WTC11 (cell line): ENCODE measurements around the gene APOL2. TPM values are rescaled to one million over a fixed set of nuclear protein-coding genes. Genes with fewer than 3 reads are reported as not detected.

Experiments used
- ATAC-seq: fragments of 200-7000 bp; cut with Tn5 transposase; 2 replicates; pipeline ENCODE4 v1.10.0; 2021; ENCODE audit warnings: mild to moderate bottlenecking, moderate library complexity
- CTCF ChIA-PET: fragments of 300-600 bp; sonication (Branson Sonifier 250); formaldehyde crosslinking; loops from one replicate; lab custom pipeline; 2021; ENCODE audit warnings: antibody characterized with exemption; lab: Charles Lee
- POLR2A ChIA-PET: fragments of 350-600 bp; sonication (Branson Sonifier 250); formaldehyde crosslinking; loops from one replicate; lab custom pipeline; 2021; ENCODE audit warnings: antibody characterized with exemption; lab: Charles Lee
- DNase-seq: peaks from one replicate; pipeline ENCODE4 v3.0.0; 2021; ENCODE audit warnings: low spot score
- H3K27ac Mint-ChIP-seq: 2 replicates; pipeline ENCODE4 v1.8.0; 2021; ENCODE audit warnings: mixed read lengths
- H3K27me3 Mint-ChIP-seq: 2 replicates; pipeline ENCODE4 v1.8.0; 2021; ENCODE audit warnings: low read depth, mild to moderate bottlenecking, moderate library complexity, mixed read lengths
- H3K36me3 Mint-ChIP-seq: 2 replicates; pipeline ENCODE4 v1.8.0; 2021; ENCODE audit warnings: mixed read lengths
- H3K4me1 Mint-ChIP-seq: 2 replicates; pipeline ENCODE4 v1.8.0; 2022; ENCODE audit warnings: mixed read lengths
- H3K4me3 Mint-ChIP-seq: 2 replicates; pipeline ENCODE4 v1.8.0; 2021; ENCODE audit warnings: mild to moderate bottlenecking, moderate library complexity, mixed read lengths
- H3K9me3 Mint-ChIP-seq: 2 replicates; pipeline ENCODE4 v1.8.0; 2021; ENCODE audit warnings: mixed read lengths
- ARID4B ChIP-seq: sonication (generic); formaldehyde crosslinking; IDR thresholded peaks from 2 replicates; pipeline ENCODE4 v1.8.0; 2023; ENCODE audit warnings: missing genetic modification reagents, mild to moderate bottlenecking, borderline replicate concordance
- ATF1 ChIP-seq: sonication (generic); formaldehyde crosslinking; IDR thresholded peaks from 2 replicates; pipeline ENCODE4 v1.8.1; 2023; ENCODE audit warnings: mild to moderate bottlenecking, moderate library complexity, missing genetic modification reagents
- CREM ChIP-seq: sonication (generic); formaldehyde crosslinking; IDR thresholded peaks from 2 replicates; pipeline ENCODE4 v1.8.1; 2022; ENCODE audit warnings: mild to moderate bottlenecking, missing genetic modification reagents, moderate library complexity
- CTCF ChIP-seq: fragments of 200-600 bp; IDR thresholded peaks from 2 replicates; pipeline ENCODE4 v1.8.0; 2022; ENCODE audit warnings: antibody characterized with exemption
- EMX1 ChIP-seq: fragments of 250-450 bp; sonication (Bioruptor Pico); IDR thresholded peaks from 2 replicates; pipeline ENCODE4 v1.8.0; 2021; ENCODE audit warnings: mild to moderate bottlenecking
- FOXJ3 ChIP-seq: sonication (generic); formaldehyde crosslinking; IDR thresholded peaks from 2 replicates; pipeline ENCODE4 v1.9.0; 2021; ENCODE audit warnings: missing genetic modification reagents, mild to moderate bottlenecking, borderline replicate concordance
- GTF2I ChIP-seq: fragments of 250-450 bp; sonication (Bioruptor Pico); conservative IDR thresholded peaks from 2 replicates; pipeline ENCODE4 v1.4.0; 2021; ENCODE audit warnings: mild to moderate bottlenecking
- MLX ChIP-seq: sonication (generic); formaldehyde crosslinking; IDR thresholded peaks from 2 replicates; pipeline ENCODE4 v1.8.1; 2023; ENCODE audit warnings: mild to moderate bottlenecking, missing genetic modification reagents, moderate library complexity
- NR2C2 ChIP-seq: sonication (generic); formaldehyde crosslinking; IDR thresholded peaks from 2 replicates; pipeline ENCODE4 v1.8.0; 2022; ENCODE audit warnings: mild to moderate bottlenecking, missing genetic modification reagents
- SP1 ChIP-seq: sonication (generic); formaldehyde crosslinking; conservative IDR thresholded peaks from 2 replicates; pipeline ENCODE4 v1.8.1; 2022; ENCODE audit warnings: missing genetic modification reagents
- TCF7 ChIP-seq: sonication (generic); formaldehyde crosslinking; IDR thresholded peaks from 2 replicates; pipeline ENCODE4 v1.8.0; 2022; ENCODE audit warnings: mild to moderate bottlenecking, low read depth, missing genetic modification reagents, moderate library complexity
- ZNF121 ChIP-seq: sonication (generic); formaldehyde crosslinking; IDR thresholded peaks from 2 replicates; pipeline ENCODE4 v1.8.0; 2023; ENCODE audit warnings: missing genetic modification reagents
- ZNF263 ChIP-seq: sonication (generic); formaldehyde crosslinking; IDR thresholded peaks from 2 replicates; pipeline ENCODE4 v1.8.1; 2022; ENCODE audit warnings: low read depth, mild to moderate bottlenecking, moderate library complexity, missing genetic modification reagents
- ZNF317 ChIP-seq: sonication (generic); formaldehyde crosslinking; IDR thresholded peaks from 2 replicates; pipeline ENCODE4 v1.8.1; 2023; ENCODE audit warnings: low read depth, mild to moderate bottlenecking, moderate library complexity, missing genetic modification reagents, borderline replicate concordance
- total RNA-seq: library from RNA; stranded (reverse); gene quantifications from 3 replicates; pipeline ENCODE4 v1.2.3, GENCODE V29; 2021
- TF ChIP-seq, protein P1 (sequence below): fragments of 250-450 bp; sonication (Bioruptor Pico); conservative IDR thresholded peaks from 2 replicates; pipeline ENCODE4 v1.9.0; 2021; ENCODE audit warnings: mild to moderate bottlenecking
- TF ChIP-seq, protein P2 (sequence below): sonication (generic); formaldehyde crosslinking; IDR thresholded peaks from 2 replicates; pipeline ENCODE4 v1.8.1; 2022; ENCODE audit warnings: mild to moderate bottlenecking, missing genetic modification reagents, moderate library complexity, borderline replicate concordance
- TF ChIP-seq, protein P3 (sequence below): sonication (generic); formaldehyde crosslinking; IDR thresholded peaks from 2 replicates; pipeline ENCODE4 v1.8.1; 2023; ENCODE audit warnings: mild to moderate bottlenecking, moderate library complexity, missing genetic modification reagents
- TF ChIP-seq, protein P4 (sequence below): sonication (generic); formaldehyde crosslinking; conservative IDR thresholded peaks from 2 replicates; pipeline ENCODE4 v1.8.1; 2022; ENCODE audit warnings: mild to moderate bottlenecking, missing genetic modification reagents

APOL2 gene
- total RNA-seq, 1 experiment from 2014 or later, result 11.2 TPM

GRCh38 chr22:36284171-36284571, 44.8 kb upstream of the APOL2 start:
- POLR2A ChIA-PET, result no interaction called here
- CTCF ChIA-PET, result interaction anchor here (1.0 kb wide), 1 partner anchor 23 kb away, joined by 5 read pairs; no protein-coding TSS in a partner anchor
- Mint-ChIP-seq H3K9me3 (no peaks in the 10 kb centered on the region), H3K4me3 (no peak overlapping the region), H3K27ac (peak overlapping the region; percentile 63; the same call in 1 of the 2 replicates), H3K27me3 (no peaks in the 10 kb centered on the region), H3K36me3 (peaks cover 71% of the 10 kb centered on the region)
- ATAC-seq, result no peak
- no peak for DNase-seq
- TF ChIP-seq MLX (CRISPR knock-in tag) (no peak), ZNF317 (CRISPR knock-in tag) (no peak), NR2C2 (no peak), TCF7 (no peak), CREM (CRISPR knock-in tag) (no peak), SP1 (CRISPR knock-in tag) (no peak), ZNF121 (CRISPR knock-in tag) (no peak), ZNF263 (CRISPR knock-in tag) (no peak), GTF2I (CRISPR knock-in tag) (no peak), FOXJ3 (CRISPR knock-in tag) (no peak), ARID4B (CRISPR knock-in tag) (no peak), ATF1 (CRISPR knock-in tag) (no peak), CTCF (no peak), EMX1 (CRISPR knock-in tag) (no peak)
- TF ChIP-seq, protein P1, sequence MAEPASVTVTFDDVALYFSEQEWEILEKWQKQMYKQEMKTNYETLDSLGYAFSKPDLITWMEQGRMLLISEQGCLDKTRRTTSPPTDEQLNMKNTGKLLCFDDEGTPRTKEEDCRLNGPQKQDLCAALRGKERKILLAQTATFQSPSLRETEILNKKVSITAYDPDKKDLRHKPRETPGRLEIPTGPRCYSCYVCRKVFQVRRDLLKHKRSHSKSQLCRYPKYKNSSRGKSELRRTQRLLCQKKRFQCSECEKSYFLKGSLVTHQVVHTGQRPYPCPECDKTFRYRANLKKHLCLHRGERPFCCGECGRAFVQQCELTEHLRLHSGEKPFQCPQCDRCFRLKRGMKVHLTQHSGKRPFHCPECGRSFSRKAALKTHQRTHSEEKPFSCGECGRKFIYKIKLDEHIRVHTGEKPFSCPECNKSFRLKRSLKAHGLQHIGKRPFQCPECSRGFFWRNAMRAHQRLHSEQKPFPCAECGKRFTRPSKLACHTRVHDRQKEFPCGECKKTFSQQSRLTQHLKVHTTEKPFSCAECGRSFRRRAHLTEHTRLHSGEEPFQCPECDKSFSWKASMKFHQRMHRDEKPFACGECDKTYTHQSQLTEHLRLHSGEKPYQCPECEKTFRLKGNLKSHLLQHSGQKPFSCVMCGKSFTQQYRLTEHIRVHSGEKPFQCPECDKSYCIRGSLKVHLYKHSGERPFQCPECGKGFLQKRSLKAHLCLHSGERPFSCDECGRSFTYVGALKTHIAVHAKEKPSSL (CRISPR knock-in tag), result no peak
- TF ChIP-seq, protein P2, sequence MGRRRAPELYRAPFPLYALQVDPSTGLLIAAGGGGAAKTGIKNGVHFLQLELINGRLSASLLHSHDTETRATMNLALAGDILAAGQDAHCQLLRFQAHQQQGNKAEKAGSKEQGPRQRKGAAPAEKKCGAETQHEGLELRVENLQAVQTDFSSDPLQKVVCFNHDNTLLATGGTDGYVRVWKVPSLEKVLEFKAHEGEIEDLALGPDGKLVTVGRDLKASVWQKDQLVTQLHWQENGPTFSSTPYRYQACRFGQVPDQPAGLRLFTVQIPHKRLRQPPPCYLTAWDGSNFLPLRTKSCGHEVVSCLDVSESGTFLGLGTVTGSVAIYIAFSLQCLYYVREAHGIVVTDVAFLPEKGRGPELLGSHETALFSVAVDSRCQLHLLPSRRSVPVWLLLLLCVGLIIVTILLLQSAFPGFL (CRISPR knock-in tag), result no peak
- TF ChIP-seq, protein P3, sequence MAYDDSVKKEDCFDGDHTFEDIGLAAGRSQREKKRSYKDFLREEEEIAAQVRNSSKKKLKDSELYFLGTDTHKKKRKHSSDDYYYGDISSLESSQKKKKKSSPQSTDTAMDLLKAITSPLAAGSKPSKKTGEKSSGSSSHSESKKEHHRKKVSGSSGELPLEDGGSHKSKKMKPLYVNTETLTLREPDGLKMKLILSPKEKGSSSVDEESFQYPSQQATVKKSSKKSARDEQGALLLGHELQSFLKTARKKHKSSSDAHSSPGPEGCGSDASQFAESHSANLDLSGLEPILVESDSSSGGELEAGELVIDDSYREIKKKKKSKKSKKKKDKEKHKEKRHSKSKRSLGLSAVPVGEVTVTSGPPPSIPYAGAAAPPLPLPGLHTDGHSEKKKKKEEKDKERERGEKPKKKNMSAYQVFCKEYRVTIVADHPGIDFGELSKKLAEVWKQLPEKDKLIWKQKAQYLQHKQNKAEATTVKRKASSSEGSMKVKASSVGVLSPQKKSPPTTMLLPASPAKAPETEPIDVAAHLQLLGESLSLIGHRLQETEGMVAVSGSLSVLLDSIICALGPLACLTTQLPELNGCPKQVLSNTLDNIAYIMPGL (CRISPR knock-in tag), result no peak
- TF ChIP-seq, protein P4, sequence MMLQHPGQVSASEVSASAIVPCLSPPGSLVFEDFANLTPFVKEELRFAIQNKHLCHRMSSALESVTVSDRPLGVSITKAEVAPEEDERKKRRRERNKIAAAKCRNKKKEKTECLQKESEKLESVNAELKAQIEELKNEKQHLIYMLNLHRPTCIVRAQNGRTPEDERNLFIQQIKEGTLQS (CRISPR knock-in tag), result no peak
- TF ChIP-seq, all 79 proteins: peak for 0
- H3K4me1 Mint-ChIP-seq, result peaks cover 5% of the 10 kb centered on the region; the same call in 1 of the 2 replicates
